ENCODE data around the gene AKAP11. TPM values are rescaled to one million over a fixed set of nuclear protein-coding genes. Genes with fewer than 3 reads are reported as not detected.
A peak's percentile ranks its signal among the peaks of the same experiment; 100 is the strongest.

AKAP11 gene
- total and polyA plus RNA-seq, 9 of the 15 experiments (the other 6 are each of a cell fraction or from before 2014, with no cell fraction given): 2.2 to 31.3 (median 10.9) TPM

DNA sequence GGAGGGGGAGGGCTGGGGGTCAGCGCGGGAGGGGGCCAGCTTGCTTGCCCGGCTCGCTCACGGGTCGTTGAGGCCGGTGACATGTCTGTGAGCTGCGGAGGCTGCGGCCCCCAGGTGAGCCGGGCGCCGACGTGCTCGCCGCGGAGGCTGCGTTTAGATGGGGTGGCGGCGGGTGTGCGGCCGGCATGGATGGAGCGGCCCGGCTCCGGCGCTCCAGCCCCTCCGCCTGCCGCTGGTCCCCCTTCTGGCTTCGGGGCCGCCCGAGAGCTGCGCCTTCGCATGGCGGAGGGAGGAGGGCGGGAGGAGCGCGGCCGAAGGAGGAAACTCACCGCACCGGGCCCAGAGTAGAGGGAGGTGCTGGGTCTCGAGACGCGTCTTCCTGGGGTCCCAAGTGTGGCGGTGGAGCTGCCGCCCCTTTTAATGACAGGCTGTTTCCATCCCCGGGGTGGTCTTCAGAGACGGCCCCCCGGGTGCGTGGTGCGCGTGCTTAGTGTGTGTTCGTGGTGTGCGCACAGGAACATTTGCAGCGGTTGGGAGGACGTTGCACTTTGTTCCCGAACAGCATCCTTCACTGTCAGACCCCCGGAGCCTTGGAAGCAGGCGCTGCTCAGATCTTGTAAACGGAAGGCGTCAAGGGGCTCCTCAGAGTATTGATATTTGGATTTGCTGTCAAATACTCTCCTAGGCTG, at the start of gene AKAP11 (continued):
- TF ChIP-seq, protein P1, sequence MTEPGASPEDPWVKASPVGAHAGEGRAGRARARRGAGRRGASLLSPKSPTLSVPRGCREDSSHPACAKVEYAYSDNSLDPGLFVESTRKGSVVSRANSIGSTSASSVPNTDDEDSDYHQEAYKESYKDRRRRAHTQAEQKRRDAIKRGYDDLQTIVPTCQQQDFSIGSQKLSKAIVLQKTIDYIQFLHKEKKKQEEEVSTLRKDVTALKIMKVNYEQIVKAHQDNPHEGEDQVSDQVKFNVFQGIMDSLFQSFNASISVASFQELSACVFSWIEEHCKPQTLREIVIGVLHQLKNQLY (CRISPR knock-in tag; conservative IDR thresholded peaks at IDR 0.05): no peak
- TF ChIP-seq CCAR2 (IDR thresholded peaks at IDR 0.05; ENCODE audit: low read depth, low read length) (no peak), TEAD4 (IDR thresholded peaks at IDR 0.05; ENCODE audit: low read length) (no peak), TEAD4 (CRISPR knock-in tag; IDR thresholded peaks at IDR 0.05; ENCODE audit: borderline replicate concordance) (no peak), EHMT2 (IDR thresholded peaks at IDR 0.05) (no peak), ZFX (CRISPR knock-in tag; IDR thresholded peaks at IDR 0.05) (peak; percentile 50; the same call in 1 of the 2 replicates), TBP (optimal IDR thresholded peaks at IDR 0.05; ENCODE audit: low read depth, low read length) (no peak), MAZ (CRISPR knock-in tag; conservative IDR thresholded peaks at IDR 0.05 in 1 of 2, IDR thresholded peaks at IDR 0.05 in 1 of 2) (peak in 1 of 2 experiments; percentile 59; a peak in 3 of 4 replicates), SMAD3 (CRISPR knock-in tag; conservative IDR thresholded peaks at IDR 0.05) (no peak), TAF1 (IDR thresholded peaks at IDR 0.05; ENCODE audit: control insufficient read depth, extremely low read depth, insufficient read depth, low read length, severe bottlenecking) (peak; percentile 36), KLF16 (IDR thresholded peaks at IDR 0.05) (no peak), SIN3B (IDR thresholded peaks at IDR 0.05; ENCODE audit: low read depth) (no peak), PBX2 (CRISPR knock-in tag; IDR thresholded peaks at IDR 0.05; ENCODE audit: low read depth) (no peak), PBX2 (tag; conservative IDR thresholded peaks at IDR 0.05; ENCODE audit: low read depth) (peak; percentile 42; the same call in 1 of the 2 replicates), TAL1 (IDR thresholded peaks at IDR 0.05) (no peak)
- TF ChIP-seq, protein P2, sequence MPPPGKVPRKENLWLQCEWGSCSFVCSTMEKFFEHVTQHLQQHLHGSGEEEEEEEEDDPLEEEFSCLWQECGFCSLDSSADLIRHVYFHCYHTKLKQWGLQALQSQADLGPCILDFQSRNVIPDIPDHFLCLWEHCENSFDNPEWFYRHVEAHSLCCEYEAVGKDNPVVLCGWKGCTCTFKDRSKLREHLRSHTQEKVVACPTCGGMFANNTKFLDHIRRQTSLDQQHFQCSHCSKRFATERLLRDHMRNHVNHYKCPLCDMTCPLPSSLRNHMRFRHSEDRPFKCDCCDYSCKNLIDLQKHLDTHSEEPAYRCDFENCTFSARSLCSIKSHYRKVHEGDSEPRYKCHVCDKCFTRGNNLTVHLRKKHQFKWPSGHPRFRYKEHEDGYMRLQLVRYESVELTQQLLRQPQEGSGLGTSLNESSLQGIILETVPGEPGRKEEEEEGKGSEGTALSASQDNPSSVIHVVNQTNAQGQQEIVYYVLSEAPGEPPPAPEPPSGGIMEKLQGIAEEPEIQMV (tag; conservative IDR thresholded peaks at IDR 0.05; ENCODE audit: low read depth): no peak

Measured in K562 (cell line).